Activated CD8-positive, alpha-beta T cell treated with anti-CD3 and anti-CD28 coated beads, Interleukin-2, amount 10 ng/mL, durations not matched to agents 7 days and 5 days (primary cell): Measurements from ENCODE around the gene TRIP4. TPM values are rescaled to one million over a fixed set of nuclear protein-coding genes. Genes with fewer than 3 reads are reported as not detected.
A peak's percentile ranks its signal among the peaks of the same experiment; 100 is the strongest.
"Not testable (repeated sequence)": the region's sequence is repeated elsewhere in the genome, so short reads cannot be mapped to it uniquely, and the experiment has no call there.

Experiments
- ATAC-seq: fragments of 150-1000 bp; cut with Tn5 transposase; one replicate; pipeline ENCODE4 v1.10.0; 2021; ENCODE audit warnings: moderate library complexity
- CTCF ChIA-PET: fragments of 350-600 bp; sonication (Branson Sonifier 250); formaldehyde crosslinking; loops from one replicate; lab custom pipeline; 2021; ENCODE audit warnings: antibody characterized with exemption; lab: Charles Lee
- POLR2A ChIA-PET: fragments of 350-600 bp; sonication (Branson Sonifier 250); formaldehyde crosslinking; loops from one replicate; lab custom pipeline; 2021; ENCODE audit warnings: antibody characterized with exemption; lab: Charles Lee
- DNase-seq: peaks from one replicate; pipeline ENCODE4 v3.0.0-alpha.2; 2020
- H3K27ac Mint-ChIP-seq: one replicate; pipeline ENCODE4 v1.8.0; 2021; ENCODE audit warnings: mild to moderate bottlenecking, mixed read lengths
- H3K27me3 Mint-ChIP-seq: one replicate; pipeline ENCODE4 v1.8.0; 2021; ENCODE audit warnings: low read depth, mixed read lengths
- H3K36me3 Mint-ChIP-seq: one replicate; pipeline ENCODE4 v1.8.0; 2021; ENCODE audit warnings: low read depth, mixed read lengths
- H3K4me1 Mint-ChIP-seq: one replicate; pipeline ENCODE4 v1.8.0; 2021; ENCODE audit warnings: low read depth, mixed read lengths
- H3K4me3 Mint-ChIP-seq: one replicate; pipeline ENCODE4 v1.8.0; 2021; ENCODE audit warnings: mild to moderate bottlenecking, mixed read lengths
- H3K9me3 Mint-ChIP-seq: one replicate; pipeline ENCODE4 v1.8.0; 2022; ENCODE audit warnings: mixed read lengths; ENCODE audit not compliant: insufficient read depth
- total RNA-seq, 2 experiments: library from RNA; stranded (reverse); gene quantifications; one replicate each; pipeline ENCODE4 v1.2.3, GENCODE V29; 2021

The TRIP4 gene
- total RNA-seq: 10 to 100 TPM; 22.3 to 23.0 TPM

DNA sequence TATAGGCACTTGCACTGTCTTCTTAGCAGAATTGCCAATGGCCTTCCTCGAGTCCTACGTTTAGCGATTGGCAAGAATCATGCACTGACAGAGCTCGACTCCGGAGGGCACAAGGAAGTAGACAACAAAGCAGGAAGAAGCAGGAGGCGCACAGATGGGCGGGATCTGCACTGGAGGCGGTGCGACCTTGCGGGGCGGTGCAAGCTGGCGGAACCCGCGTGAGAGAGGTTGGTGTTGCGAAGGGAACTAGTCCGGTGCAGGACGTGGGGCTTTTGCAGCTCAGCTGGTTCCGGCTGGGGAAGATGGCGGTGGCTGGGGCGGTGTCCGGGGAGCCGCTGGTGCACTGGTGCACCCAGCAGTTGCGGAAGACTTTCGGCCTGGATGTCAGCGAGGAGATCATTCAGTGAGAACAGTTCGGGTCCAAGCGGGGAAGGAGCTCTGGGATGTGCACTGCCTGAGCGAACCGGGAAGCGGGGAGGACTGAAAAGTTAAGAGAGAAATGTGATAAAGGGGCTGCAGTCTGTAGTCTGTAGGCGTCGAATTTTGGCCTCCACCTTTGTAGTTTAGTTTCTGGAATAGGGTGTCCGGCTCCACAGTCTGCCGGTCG lies at the start of gene TRIP4:
TRIP4 (plus strand) TSS at position 275 of the 607 bp plus-strand sequence; CDS start at position 303, 28 bp downstream.
- POLR2A ChIA-PET: interaction anchor here (0.7 to 2.2 kb wide), 16 partner anchors 9 to 506 kb away, joined by 3 to 10 read pairs (median 4); partner anchors contain the start of genes CIAO2A, CSNK1G1 and ZNF609
- peaks cover 24% of the 10 kb centered on the region for H3K4me1 Mint-ChIP-seq
- H3K9me3 Mint-ChIP-seq: no peaks in the 10 kb centered on the region
- peak within 1 kb of the TSS; percentile 97 for H3K4me3 Mint-ChIP-seq
- DNase-seq (peak; percentile 98), ATAC-seq (peak; percentile 100)
- CTCF ChIA-PET: interaction anchor here (0.6 to 2.4 kb wide), 12 partner anchors 11 to 448 kb away, joined by 3 to 9 read pairs (median 4); partner anchors contain the start of gene CSNK1G1
- H3K36me3 Mint-ChIP-seq: peaks cover 9% of the 10 kb centered on the region
- peak within 1 kb of the TSS; percentile 93 for H3K27ac Mint-ChIP-seq
- no peaks in the 10 kb centered on the region for H3K27me3 Mint-ChIP-seq

DNA sequence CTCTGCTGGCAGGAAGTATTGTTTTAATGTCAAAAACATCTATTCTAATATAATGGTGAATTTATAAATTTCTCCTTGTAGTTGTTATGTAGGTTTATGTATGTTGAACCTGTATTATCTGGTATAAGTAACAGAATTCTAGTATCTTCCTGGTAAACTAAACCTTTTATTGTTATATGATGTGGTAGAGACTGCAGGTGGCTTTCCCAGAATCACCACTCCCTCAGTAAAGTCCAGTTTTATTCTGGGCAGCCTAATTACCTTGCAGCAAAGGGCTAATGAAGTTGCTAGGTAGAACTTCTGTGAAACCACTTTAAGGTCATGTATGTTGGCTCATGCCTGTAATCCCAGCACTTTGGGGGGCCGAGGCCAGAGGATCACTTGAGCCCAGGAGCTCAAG lies 47.3 kb upstream of the TRIP4 start:
- no peak overlapping the region for H3K27ac Mint-ChIP-seq
- no peaks in the 10 kb centered on the region for H3K27me3 Mint-ChIP-seq
- no peak for ATAC-seq
- H3K36me3 Mint-ChIP-seq: peaks cover 3% of the 10 kb centered on the region
- POLR2A ChIA-PET: no interaction called here
- H3K9me3 Mint-ChIP-seq: no peaks in the 10 kb centered on the region
- CTCF ChIA-PET: no interaction called here
- H3K4me1 Mint-ChIP-seq: peaks cover 7% of the 10 kb centered on the region
- no peak overlapping the region for H3K4me3 Mint-ChIP-seq
- DNase-seq: no peak

DNA sequence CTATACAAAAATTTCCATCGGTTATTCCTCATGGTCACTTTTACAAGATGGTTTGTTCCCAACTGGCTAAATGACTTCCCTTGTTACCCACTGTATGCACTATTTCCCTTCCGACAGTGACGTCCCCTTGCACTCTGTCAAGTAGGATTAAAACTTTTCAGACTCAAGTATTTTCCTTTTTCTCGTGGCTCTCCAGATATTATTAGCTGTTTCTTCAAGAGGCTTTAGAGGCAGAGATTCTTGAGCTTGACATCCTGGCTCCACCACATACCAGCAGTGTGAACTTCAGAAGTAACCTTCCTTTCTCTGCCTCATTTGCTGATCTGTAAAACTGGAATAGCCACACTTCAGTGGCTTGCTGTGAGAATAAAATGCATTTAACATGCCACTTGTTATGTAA lies 45.7 kb upstream of the TRIP4 start:
- peaks cover 3% of the 10 kb centered on the region for H3K4me1 Mint-ChIP-seq
- no peak overlapping the region for H3K27ac Mint-ChIP-seq
- H3K27me3 Mint-ChIP-seq: no peaks in the 10 kb centered on the region
- ChIA-PET POLR2A (no interaction called here), CTCF (no interaction called here)
- no peak overlapping the region for H3K4me3 Mint-ChIP-seq
- DNase-seq (no peak), ATAC-seq (no peak)
- no peaks in the 10 kb centered on the region for H3K9me3 Mint-ChIP-seq
- peaks cover 10% of the 10 kb centered on the region for H3K36me3 Mint-ChIP-seq

DNA sequence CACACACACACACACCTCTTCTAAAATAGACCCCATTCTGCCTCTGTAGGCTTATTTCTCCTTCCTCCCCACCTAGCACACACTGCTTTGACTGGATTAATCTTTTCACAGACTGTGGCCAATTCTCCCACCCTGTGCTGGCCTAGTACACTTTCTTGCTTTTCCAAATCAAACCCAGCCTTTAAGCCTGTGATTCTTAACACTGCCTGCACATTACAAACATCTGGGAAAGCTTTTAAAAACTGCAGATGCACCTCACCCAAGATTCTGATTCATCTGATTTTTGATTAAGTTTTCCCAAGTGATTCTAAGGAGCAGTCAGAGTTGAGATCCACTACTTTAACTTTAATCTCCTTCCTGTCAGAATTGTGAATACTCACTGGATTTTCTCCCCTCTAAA lies 44.4 kb upstream of the TRIP4 start:
- peaks cover 3% of the 10 kb centered on the region for H3K4me1 Mint-ChIP-seq
- H3K36me3 Mint-ChIP-seq: peaks cover 15% of the 10 kb centered on the region
- ATAC-seq (no peak), DNase-seq (no peak)
- ChIA-PET POLR2A (interaction anchor here (0.7 kb wide), 1 partner anchor 79 kb away, joined by 3 read pairs; no protein-coding TSS in a partner anchor), CTCF (interaction anchor here (1.0 kb wide), 1 partner anchor 49 kb away, joined by 4 read pairs; no protein-coding TSS in a partner anchor)
- no peak overlapping the region for H3K4me3 Mint-ChIP-seq
- H3K27ac Mint-ChIP-seq: no peak overlapping the region
- no peaks in the 10 kb centered on the region for H3K9me3 Mint-ChIP-seq
- H3K27me3 Mint-ChIP-seq: no peaks in the 10 kb centered on the region

DNA sequence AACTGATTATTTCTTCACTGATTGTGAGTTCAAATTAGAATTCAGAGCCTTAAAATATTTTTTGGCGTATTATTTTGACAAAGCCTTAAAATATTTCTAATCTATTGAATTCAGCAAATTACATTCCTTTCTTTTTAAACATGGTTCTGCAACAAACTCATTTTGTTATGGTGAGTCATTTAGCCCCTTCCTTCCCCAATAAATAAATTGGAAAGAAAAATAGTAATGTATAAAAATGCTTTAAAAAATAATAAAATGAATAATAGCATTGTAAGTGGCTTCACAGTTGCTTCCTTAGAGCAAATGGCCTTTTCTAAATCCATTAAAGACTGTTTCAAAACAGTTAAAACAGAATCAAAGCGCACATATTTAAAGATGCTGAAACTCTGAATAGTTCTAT lies 43.8 kb upstream of the TRIP4 start:
- ChIA-PET POLR2A (interaction anchor here (0.7 kb wide), 1 partner anchor 80 kb away, joined by 3 read pairs; no protein-coding TSS in a partner anchor), CTCF (interaction anchor here (1.0 to 1.9 kb wide), 2 partner anchors 9 to 50 kb away, joined by 4 to 6 read pairs; no protein-coding TSS in a partner anchor)
- H3K9me3 Mint-ChIP-seq: no peaks in the 10 kb centered on the region
- peaks cover 6% of the 10 kb centered on the region for H3K4me1 Mint-ChIP-seq
- no peak overlapping the region for H3K27ac Mint-ChIP-seq
- no peaks in the 10 kb centered on the region for H3K27me3 Mint-ChIP-seq
- H3K4me3 Mint-ChIP-seq: no peak overlapping the region
- no peak for DNase-seq
- ATAC-seq: no peak
- H3K36me3 Mint-ChIP-seq: peaks cover 19% of the 10 kb centered on the region

DNA sequence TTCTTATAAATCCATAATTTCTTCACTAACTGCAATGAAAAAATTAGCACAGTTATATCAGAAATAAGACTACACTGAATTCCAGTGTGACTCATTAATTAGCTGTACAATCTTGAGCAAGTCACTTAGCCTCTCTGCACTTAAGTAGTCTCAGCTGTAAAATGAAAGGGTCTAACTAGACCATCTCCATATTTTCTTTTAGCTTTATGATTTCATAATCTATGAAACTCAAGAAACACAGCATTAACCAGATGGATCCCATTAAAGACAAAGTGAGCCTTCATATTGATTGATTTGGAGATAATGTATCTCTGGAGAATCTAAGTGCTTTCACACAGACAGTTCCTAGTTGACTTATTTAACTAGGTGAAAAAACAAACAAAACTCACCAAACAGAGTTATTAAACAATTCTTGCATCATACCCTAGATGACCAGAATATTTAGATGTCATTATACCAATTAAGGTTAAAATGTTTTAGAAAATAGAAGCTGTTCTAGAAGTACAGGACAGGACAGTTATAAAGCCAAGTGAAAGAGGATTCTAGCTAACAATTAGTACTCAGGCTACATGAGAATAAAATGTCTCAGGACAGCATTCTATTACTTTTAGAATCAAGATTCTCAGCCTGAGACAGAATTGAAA lies 42.9 kb upstream of the TRIP4 start:
- DNase-seq: no peak
- ChIA-PET POLR2A (interaction anchor here (0.8 kb wide), 1 partner anchor 36 kb away, joined by 3 read pairs; no protein-coding TSS in a partner anchor), CTCF (interaction anchor here (1.0 to 1.9 kb wide), 3 partner anchors 10 to 65 kb away, joined by 3 to 6 read pairs (median 4); partner anchors contain the start of gene CSNK1G1)
- peaks cover 19% of the 10 kb centered on the region for H3K36me3 Mint-ChIP-seq
- H3K9me3 Mint-ChIP-seq: no peaks in the 10 kb centered on the region
- no peak overlapping the region for H3K27ac Mint-ChIP-seq
- no peak overlapping the region for H3K4me3 Mint-ChIP-seq
- no peaks in the 10 kb centered on the region for H3K27me3 Mint-ChIP-seq
- peaks cover 6% of the 10 kb centered on the region for H3K4me1 Mint-ChIP-seq
- ATAC-seq: no peak

DNA sequence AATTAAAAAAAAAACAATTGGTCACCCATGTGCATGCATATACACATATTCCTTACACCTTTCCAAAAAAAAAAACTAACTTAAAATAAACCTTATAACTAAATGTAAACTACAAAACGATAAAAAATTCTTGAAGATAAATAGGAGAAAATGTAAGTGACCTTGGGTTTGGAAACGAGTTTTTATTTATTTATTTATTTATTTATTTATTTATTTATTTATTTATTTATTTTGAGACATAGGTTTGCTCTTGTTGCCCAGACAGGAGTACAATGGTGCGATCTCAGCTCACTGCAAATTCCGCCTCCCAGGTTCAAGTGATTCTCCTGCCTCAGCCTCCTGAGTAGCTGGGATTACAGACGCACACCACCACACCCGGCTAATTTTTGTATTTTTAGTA lies 41.4 kb upstream of the TRIP4 start:
- H3K27ac Mint-ChIP-seq, DNase-seq, H3K27me3 Mint-ChIP-seq, H3K9me3 Mint-ChIP-seq, H3K4me1 Mint-ChIP-seq, POLR2A ChIA-PET, H3K4me3 Mint-ChIP-seq, ATAC-seq: not testable (repeated sequence)
- H3K36me3 Mint-ChIP-seq: peaks cover 21% of the 10 kb centered on the region
- CTCF ChIA-PET: interaction anchor here (1.3 kb wide), 1 partner anchor 8 kb away, joined by 4 read pairs; no protein-coding TSS in a partner anchor

DNA sequence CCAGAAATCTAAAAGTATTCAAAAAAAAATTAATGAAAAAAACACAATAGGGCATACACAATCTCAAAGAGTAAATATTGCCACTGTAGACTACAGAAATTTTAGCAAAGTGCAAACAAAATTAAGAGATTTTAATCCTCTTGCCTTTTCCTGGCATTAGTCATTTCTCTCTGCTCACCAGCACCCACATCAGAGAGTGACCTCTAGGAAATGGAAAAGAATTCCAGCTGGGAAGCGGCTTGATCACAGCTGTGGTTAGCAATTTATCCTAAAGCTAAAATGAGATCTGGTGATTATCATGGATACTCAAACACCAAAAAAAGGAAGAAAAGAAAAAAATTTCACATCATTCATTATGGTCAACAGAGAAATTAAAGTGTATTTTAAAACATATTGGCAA lies 39.2 kb upstream of the TRIP4 start:
- no peak for DNase-seq
- H3K27ac Mint-ChIP-seq: no peak overlapping the region
- ChIA-PET POLR2A (no interaction called here), CTCF (interaction anchor here (0.7 kb wide), 1 partner anchor 402 kb away, joined by 4 read pairs; no protein-coding TSS in a partner anchor)
- H3K4me3 Mint-ChIP-seq: no peak overlapping the region
- H3K9me3 Mint-ChIP-seq: no peaks in the 10 kb centered on the region
- H3K36me3 Mint-ChIP-seq: peaks cover 20% of the 10 kb centered on the region
- peaks cover 2% of the 10 kb centered on the region for H3K4me1 Mint-ChIP-seq
- H3K27me3 Mint-ChIP-seq: no peaks in the 10 kb centered on the region
- no peak for ATAC-seq

DNA sequence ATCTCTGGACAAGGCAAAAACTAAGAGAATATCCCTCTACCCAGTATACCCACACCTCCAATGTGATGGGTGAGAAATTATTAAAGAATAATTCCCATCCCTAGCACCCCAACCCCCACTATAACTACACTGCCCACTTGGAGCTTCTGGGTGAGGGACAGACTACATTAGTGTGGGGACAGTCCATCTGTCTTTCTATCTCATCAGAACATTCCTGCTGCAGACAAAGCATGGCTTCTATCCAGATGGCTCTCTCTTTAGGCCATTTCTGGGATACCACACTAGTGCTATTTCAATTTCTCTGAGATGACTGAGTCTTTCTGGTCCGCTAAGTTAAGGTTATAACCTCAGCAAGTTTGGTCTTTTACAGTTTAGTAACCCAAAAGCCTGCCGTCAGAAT lies 38.3 kb upstream of the TRIP4 start:
- POLR2A ChIA-PET: interaction anchor here (0.6 to 0.7 kb wide), 2 partner anchors 19 to 312 kb away, joined by 3 to 5 read pairs; no protein-coding TSS in a partner anchor
- Mint-ChIP-seq H3K9me3 (no peaks in the 10 kb centered on the region), H3K4me3 (no peak overlapping the region), H3K27ac (no peak overlapping the region), H3K36me3 (peaks cover 20% of the 10 kb centered on the region), H3K4me1 (peaks cover 2% of the 10 kb centered on the region), H3K27me3 (no peaks in the 10 kb centered on the region)
- DNase-seq (no peak), ATAC-seq (no peak)
- CTCF ChIA-PET: interaction anchor here (1.1 kb wide), 1 partner anchor 31 kb away, joined by 3 read pairs; no protein-coding TSS in a partner anchor

DNA sequence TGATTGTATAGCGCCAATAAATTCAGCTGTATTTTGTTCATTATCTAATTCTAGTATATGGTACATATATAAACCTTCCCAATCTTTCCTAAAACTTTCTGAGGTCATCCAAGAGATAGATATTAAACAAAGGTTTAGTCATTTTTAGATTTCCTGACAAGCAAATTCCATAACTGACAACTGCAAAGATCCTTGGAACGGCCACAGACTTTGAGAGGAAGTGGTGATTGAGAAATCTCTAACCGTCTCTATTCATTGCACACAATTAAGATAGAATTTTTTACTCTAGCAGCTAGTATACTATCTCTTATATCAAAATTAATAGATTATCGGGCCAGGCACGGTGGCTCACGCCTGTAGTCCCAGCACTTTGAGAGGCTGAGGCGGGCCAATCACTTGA lies 36.4 kb upstream of the TRIP4 start:
- Mint-ChIP-seq H3K27ac (no peak overlapping the region), H3K4me3 (no peak overlapping the region), H3K27me3 (no peaks in the 10 kb centered on the region), H3K9me3 (no peaks in the 10 kb centered on the region), H3K4me1 (peaks cover 12% of the 10 kb centered on the region), H3K36me3 (peaks cover 17% of the 10 kb centered on the region)
- POLR2A ChIA-PET: no interaction called here
- ATAC-seq (no peak), DNase-seq (no peak)
- CTCF ChIA-PET: no interaction called here

DNA sequence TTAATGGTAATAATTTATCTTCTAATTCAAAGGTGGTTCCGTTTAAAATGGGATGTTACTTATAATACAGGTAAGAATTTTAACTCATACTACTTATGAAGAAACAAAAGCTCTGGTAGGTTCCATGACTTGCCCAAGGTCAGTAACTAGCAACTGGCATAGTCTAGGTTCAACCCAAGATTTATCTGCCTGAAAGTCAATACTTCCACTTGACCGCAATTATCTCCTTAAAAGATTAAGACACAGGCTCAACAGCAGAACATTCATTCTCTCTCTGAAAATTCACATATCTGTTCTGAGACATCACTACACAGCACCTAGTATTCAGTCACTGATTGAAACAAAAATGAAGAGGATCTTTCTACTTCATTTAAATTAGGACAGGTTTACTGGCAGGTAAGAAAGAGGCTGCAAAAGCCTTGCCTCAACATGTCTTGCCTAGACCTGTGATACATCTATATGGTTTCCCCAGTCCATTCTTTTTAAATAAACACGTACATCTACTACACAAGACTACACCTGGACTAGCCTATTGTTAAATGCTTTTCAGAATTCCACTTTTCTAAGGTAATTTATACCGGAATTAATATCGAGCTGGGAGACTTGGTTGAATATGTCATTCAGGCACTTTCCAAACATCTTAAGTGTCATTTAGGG lies 32.8 kb upstream of the TRIP4 start:
- ATAC-seq: no peak
- ChIA-PET POLR2A (interaction anchor here (1.1 to 1.9 kb wide), 2 partner anchors 33 to 125 kb away, joined by 4 to 5 read pairs; partner anchors contain the start of gene TRIP4), CTCF (interaction anchor here (2.7 kb wide), 1 partner anchor 33 kb away, joined by 9 read pairs; the partner anchor contains the start of gene TRIP4)
- H3K9me3 Mint-ChIP-seq: no peaks in the 10 kb centered on the region
- no peaks in the 10 kb centered on the region for H3K27me3 Mint-ChIP-seq
- peaks cover 26% of the 10 kb centered on the region for H3K4me1 Mint-ChIP-seq
- peaks cover 7% of the 10 kb centered on the region for H3K36me3 Mint-ChIP-seq
- peak overlapping the region; percentile 90 for H3K4me3 Mint-ChIP-seq
- H3K27ac Mint-ChIP-seq: peak overlapping the region; percentile 86
- no peak for DNase-seq
